Measurements from ENCODE around the gene FLRT1.

Gene FLRT1

GRCh38 chr11:64048042-64048854 is 12.5 kb downstream of the FLRT1 start:
- no peak for DNase-seq (ENCODE audit: low read depth)

DNA sequence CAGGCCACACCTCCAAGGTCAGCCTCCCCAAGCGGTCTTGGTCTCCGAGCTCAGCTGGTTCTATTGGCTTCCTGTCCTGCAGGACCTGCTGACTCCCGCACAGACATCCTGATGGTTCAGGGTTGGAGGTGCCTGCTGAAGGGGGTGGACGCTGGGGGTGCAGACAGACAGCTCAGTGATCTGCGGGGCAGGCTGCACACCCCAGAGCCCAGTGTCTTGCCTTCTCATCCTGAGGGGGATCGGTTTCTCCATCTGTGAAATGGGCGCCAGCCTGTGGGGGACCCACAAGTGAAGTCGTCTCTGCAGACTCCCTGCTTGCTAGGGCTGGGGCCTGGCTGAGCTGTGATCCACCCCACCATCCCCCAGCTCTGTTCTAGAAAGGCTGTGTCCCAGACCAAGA is 13.8 kb downstream of the FLRT1 start:
- no peak for DNase-seq (ENCODE audit: low read depth)

DNA sequence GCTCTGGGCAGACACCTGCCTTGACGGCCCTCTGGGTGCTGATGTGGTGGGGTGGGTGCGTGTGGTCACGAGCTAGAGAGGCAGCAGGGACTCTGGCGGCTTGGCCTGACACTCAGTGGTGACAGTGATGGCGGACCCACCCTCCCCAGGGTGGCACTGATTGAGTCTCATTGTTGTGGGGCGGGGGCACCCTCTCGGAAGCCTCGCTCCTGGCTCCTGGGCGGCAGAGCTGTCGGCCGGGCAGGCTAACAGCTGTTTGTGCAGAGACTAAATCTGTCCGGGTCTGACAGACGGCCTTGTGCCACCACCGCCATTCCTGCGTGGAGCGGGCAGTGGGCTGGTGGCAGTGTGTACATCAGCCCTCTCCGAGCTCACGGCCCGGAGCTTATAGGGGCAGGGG is 15.6 kb downstream of the FLRT1 start:
- no peak for DNase-seq (ENCODE audit: low read depth)

- DNase-seq (ENCODE audit: low read depth) = no peak
These were observed 16.7 kb downstream of the FLRT1 start for GRCh38 chr11:64052436-64052835.

- no peak for DNase-seq (ENCODE audit: low read depth)
These were observed 17.3 kb downstream of the FLRT1 start for GRCh38 chr11:64052938-64053622.

- DNase-seq (ENCODE audit: low read depth) = no peak
These were observed 18.0 kb downstream of the FLRT1 start for GRCh38 chr11:64053699-64054098.

- no peak for DNase-seq (ENCODE audit: low read depth)
These were observed 19.3 kb downstream of the FLRT1 start for GRCh38 chr11:64055077-64055476.

DNA sequence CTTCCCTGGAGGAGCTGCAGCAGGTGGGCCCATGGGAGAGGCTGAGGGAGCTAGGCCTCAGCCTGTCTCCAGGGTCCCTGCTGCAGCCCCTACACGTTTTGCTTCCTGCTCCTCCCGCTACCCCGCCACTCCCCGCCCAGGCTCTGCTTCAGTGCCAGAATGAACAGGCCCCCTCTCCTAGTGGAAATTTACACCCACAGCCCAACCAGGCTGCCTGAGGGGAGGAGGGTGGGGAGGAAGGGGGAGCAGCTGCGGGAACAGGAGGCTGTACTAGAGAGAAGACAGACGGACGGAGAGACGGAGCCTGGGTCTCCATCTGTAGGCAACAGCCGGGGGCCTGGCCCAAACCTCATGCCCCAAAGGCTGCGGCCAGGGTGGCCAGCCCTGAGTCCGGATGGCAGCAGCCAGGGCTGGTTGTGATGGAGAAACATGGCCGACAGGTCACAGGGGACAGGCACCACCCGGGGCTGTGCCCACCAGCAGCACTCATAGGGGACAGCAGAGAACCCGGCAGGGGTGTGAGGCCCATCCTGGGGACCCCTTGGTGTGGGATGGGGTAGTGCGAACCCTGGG is 20.6 kb downstream of the FLRT1 start:
- no peak for DNase-seq (ENCODE audit: low read depth)

- no peak for DNase-seq (ENCODE audit: low read depth)
These were observed 21.1 kb downstream of the FLRT1 start for GRCh38 chr11:64056861-64057260.

- no peak for DNase-seq (ENCODE audit: low read depth)
These were observed 22.2 kb downstream of the FLRT1 start for GRCh38 chr11:64057890-64058289.

- no peak for DNase-seq (ENCODE audit: low read depth)
These were observed 22.8 kb downstream of the FLRT1 start for GRCh38 chr11:64058494-64058893.

DNA sequence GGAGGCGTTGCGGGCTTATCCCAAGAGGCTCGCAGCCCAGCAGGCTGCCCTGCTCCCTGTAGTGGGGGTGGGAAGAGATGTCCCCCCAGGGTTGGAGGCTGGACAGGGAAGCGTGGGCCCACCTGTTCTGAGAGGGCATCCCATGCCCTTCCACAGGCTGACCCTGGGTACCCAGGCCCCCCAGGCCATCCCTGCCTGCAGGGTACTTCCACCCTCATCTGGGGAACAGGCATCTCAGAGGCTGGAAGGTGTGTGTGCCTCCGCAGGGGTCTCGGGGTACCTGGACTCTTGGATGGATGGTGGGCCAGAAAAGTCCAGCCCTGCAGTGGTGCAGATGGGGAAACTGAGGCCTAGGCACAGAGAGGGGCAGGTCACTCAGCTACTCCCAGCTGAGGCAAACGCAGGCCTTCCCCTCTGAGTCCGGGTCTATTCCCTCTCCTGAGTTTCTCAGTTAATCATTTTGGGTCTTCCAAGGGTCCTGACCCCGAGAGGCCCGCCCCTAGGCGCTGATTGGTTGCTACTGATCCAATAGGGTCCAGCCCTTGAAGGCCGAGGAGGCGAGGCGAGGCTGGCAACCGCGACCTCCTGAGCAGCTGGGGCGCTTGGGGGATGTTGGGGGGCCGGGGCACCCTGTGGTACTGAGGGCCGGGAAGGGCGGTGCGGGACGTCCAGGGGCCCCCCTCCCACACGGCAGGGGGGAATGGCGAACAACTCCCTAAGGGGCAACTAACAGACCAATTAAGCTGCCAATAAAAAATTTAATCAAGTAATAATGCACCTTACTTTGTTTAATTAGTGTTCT is 23.8 kb downstream of the FLRT1 start:
- DNase-seq (ENCODE audit: low read depth) = no peak

GRCh38 chr11:64060263-64060860 is 24.6 kb downstream of the FLRT1 start:
- DNase-seq (ENCODE audit: low read depth) = no peak

DNA sequence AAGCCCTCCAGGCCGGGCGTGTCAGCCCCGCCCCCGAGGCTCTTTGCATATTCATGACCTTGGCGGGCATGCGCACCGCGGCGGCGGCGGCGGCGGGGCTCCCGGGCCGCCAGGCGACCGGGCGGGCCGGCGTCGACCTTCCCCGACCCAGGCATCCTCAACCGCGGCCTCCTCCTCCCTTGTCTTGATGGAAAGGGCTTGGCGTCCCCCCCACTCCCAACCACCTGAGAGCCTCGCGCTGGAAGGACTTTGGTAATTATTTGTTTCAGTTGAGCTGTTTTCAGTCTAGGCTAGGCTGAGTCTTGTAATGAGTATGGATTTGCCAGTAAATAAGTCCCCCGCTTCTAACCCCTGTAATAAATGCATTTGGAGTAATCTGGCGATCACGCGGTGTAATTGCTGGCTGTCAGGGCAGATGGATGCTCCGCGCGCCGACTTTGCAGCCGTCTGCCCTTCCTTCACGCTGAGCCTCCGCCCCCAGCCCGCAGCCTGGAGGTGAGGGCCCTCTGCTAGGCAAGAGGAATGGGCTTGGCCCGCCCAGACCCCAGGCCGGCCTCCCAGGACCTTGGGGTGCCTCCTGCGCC is 25.2 kb downstream of the FLRT1 start:
- DNase-seq (ENCODE audit: low read depth) = no peak

DNA sequence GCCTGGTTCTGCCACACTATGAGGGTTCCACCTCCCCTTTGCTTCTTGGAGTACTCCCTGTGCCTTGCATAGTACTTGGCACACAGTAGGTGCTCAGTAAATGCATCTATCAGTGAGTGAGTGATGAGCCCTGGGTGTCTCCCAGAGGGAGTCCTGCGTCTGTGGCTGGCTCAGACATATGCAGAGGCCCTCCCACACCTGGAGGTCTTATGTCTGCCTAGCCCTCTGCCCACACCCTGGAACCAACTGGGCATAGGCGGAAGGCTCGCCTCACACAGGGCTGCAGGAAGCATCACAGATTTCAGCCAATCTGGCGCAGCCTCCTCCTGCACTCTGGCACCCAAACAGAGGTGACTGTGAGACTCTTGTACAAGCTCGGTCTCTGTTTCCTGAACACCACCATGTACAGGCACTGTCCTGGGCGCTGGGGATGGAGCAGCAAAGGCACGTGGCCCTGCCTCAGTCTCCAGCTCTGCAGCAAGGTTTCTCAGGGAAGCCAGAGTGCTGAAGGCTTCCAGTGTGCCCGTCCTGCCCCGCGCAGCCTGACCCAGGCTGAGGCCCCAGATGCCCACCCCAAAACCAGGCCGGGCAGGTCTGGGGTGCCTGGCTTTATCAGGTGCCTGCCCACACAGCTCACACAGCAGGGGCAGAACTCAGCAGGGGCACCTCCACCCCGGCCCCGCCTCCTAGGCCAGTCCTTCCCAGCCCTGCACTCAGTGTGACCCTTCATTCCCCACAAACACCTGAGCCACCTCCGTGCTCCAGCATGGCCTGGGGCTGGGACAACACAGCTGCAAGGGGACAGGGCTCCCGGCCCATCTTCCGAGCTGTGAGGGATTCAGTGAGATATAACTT is 26.7 kb downstream of the FLRT1 start:
- no peak for DNase-seq (ENCODE audit: low read depth)

- no peak for DNase-seq (ENCODE audit: low read depth)
These were observed 28.0 kb downstream of the FLRT1 start for GRCh38 chr11:64063777-64064176.

DNA sequence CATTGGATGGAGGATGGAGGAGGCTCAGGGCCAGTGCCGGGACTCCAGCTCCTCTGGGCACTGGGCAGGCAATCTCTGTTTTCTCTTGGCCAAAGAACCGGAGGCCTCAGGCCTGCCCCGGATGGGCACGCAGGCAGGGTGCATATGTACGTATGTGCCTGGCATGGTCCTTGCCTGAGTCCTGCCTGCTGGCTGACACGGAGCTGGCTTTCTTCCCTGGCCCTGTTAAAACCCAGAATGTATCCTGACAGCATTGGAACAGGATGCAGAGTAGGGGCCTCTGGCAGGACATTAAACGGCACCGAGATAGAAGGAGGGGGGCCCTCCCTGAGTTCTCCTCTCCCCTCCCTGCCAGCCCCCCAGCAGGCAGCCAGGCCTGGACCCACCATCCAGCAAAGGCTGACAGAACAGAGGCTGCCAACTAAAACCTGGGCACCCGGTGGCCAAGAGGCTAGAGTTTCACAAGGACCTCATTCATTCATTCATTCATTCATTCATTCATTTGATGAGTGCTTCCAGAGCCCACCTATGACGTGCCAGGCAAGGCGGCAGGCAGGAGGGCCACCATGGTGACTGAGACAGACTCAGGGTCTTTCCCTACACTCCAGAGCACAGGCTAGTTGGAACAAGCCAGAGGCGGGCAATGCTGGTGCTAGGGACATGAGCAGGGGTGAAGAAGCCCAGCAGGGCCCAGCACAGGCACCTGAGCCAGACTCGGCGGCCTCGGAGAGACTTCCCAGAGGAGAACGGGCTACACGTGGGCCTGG is 28.8 kb downstream of the FLRT1 start:
- DNase-seq (ENCODE audit: low read depth) = no peak

- DNase-seq (ENCODE audit: low read depth) = no peak
These were observed 29.4 kb downstream of the FLRT1 start for GRCh38 chr11:64065141-64065465.

DNA sequence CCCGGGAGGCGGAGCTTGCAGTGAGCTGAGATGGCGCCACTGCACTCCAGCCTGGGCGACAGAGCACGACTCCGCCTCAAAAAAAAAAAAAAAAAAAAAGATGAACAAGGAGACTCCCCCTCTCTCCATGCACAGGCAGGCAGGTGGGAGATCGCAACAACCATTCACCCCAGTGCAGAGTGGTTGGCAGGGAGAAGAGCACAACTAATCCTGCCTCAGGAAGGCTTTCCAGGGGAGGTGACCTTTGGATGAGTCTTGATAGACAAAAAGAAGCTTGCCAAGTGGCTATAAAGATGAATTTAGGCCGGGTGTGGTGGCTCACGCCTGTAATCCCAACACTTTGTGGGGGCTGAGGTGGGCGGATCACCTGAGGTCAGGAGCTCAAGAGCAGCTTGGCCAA is 30.0 kb downstream of the FLRT1 start:
- DNase-seq (ENCODE audit: low read depth) = no peak

All from stromal cell of bone marrow (primary cell).